ENCODE results near the gene M6PR. TPM values are rescaled to one million over a fixed set of nuclear protein-coding genes. Genes with fewer than 3 reads are reported as not detected.
"Not testable (repeated sequence)": the region's sequence is repeated elsewhere in the genome, so short reads cannot be mapped to it uniquely, and the experiment has no call there.

Gene M6PR
- total RNA-seq, 2 experiments from 2014 or later: 53.4 to 55.8 TPM

DNA sequence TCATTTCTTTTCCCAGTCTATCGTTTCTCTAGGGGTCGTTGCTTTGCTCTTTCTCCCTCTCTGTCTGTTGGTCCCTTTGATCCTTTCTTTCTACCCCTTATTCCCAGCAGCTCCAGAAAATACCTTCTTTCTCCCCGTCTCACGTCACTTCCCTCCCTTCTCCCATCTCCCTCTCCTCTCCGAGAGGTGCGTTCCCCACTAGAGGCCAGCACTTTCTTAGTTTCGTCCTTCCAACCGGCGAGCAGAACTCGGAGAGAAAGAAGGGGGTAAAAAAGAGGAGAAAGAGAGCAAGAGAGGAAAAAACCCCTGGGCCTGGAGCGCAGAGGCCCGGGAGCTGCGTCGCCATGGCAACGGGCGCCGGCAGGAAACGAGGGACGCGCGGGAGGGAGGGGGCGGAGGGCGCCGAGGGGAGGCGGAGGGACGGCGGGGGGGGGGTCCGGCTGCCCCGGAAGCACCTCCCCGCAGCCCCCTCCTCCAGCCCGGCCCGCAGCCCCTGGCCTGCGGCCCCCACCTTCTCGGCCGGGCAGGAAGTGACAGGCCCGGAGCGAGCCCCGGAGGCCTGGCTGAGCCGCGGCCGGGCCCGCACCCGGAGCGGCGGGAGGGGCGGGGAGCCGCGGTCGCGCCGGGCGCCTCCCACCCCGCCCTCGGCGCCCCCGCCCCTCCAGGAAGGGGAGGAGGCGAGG is 35.3 kb downstream of the M6PR start, which contains the start of gene PHC1:
TSS of gene PHC1 (plus strand) at position 477 of the 683 bp plus-strand sequence. CDS start 3,169 bp downstream, outside the sequence.
- H3K4me3 Mint-ChIP-seq: peak within 1 kb of the TSS; percentile 94
- peak within 1 kb of the TSS; percentile 78 to 82 for H3K27ac ChIP-seq (ENCODE audit: low read depth in 1 of 2, low read length in 2 of 2)
- H3K36me3 Mint-ChIP-seq (ENCODE audit: low read depth); H3K9me3 Mint-ChIP-seq; H3K9me3 ChIP-seq (ENCODE audit: control insufficient read depth in 1 of 2, insufficient read depth in 1 of 2, low read length in 2 of 2); H3K27me3 Mint-ChIP-seq; H3K27me3 ChIP-seq (ENCODE audit: control insufficient read depth in 1 of 2, insufficient read depth in 2 of 2, low read length in 2 of 2); H3K36me3 ChIP-seq (ENCODE audit: insufficient read depth, low read length): not testable (repeated sequence)
- intact Hi-C loops (cut with DNase I, micrococcal nuclease): loop anchor here (2.0 to 10.0 kb wide), 2 partner anchors 35 to 669 kb away; partner anchors contain the start of gene M6PR (in 1 of the 2)
- H3K4me3 ChIP-seq (ENCODE audit: low read length): peak within 1 kb of the TSS; percentile 85
- ATAC-seq (ENCODE audit: poor library complexity) (peak; percentile 69), DNase-seq (peak; percentile 58 to 94 (median 76))
- H3K27ac Mint-ChIP-seq: peak within 1 kb of the TSS; percentile 83
- H3K4me1 ChIP-seq (ENCODE audit: insufficient read depth, low read length): peaks cover 16% of the 10 kb centered on the region
- peaks cover 18% of the 10 kb centered on the region for H3K4me1 Mint-ChIP-seq (ENCODE audit: low read depth)
- TF ChIP-seq, protein P1, sequence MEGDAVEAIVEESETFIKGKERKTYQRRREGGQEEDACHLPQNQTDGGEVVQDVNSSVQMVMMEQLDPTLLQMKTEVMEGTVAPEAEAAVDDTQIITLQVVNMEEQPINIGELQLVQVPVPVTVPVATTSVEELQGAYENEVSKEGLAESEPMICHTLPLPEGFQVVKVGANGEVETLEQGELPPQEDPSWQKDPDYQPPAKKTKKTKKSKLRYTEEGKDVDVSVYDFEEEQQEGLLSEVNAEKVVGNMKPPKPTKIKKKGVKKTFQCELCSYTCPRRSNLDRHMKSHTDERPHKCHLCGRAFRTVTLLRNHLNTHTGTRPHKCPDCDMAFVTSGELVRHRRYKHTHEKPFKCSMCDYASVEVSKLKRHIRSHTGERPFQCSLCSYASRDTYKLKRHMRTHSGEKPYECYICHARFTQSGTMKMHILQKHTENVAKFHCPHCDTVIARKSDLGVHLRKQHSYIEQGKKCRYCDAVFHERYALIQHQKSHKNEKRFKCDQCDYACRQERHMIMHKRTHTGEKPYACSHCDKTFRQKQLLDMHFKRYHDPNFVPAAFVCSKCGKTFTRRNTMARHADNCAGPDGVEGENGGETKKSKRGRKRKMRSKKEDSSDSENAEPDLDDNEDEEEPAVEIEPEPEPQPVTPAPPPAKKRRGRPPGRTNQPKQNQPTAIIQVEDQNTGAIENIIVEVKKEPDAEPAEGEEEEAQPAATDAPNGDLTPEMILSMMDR (IDR thresholded peaks at IDR 0.05): peak; percentile 38
- POLR2A ChIA-PET: interaction anchor here (0.6 to 2.2 kb wide), 5 partner anchors 10 to 100 kb away, joined by 3 to 24 read pairs (median 3); partner anchors contain the start of gene M6PR
- CTCF ChIA-PET: interaction anchor here (1.9 to 3.5 kb wide), 3 partner anchors 24 to 132 kb away, joined by 5 to 32 read pairs (median 10); partner anchors contain the start of gene M6PR

DNA sequence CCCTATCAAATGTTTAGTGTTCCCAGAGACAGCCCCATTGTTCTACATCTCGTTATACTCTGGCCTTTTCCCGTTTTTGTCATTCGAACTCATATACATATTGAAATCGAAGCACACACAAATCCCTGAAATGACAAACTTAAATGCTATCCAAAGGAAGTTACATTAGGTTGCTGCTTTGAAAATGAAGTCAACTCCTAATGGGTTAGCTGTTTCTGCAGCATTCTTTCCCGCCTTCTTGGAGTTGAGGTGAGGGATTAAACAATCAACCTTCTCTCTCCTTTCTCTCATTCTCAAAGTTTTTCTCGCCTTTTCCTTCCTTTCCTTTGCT is 35.8 kb downstream of the M6PR start:
- intact Hi-C loops (cut with DNase I, micrococcal nuclease): loop anchor here (2.0 to 10.0 kb wide), 2 partner anchors 35 to 669 kb away; partner anchors contain the start of gene M6PR (in 1 of the 2)
- POLR2A ChIA-PET: interaction anchor here (1.0 to 2.2 kb wide), 2 partner anchors 31 to 35 kb away, joined by 4 to 24 read pairs; partner anchors contain the start of gene M6PR
- H3K36me3 ChIP-seq (ENCODE audit: insufficient read depth, low read length): peaks cover 4% of the 10 kb centered on the region
- Mint-ChIP-seq H3K9me3 (no peaks in the 10 kb centered on the region), H3K36me3 (ENCODE audit: low read depth) (peaks cover 4% of the 10 kb centered on the region), H3K4me3 (peak overlapping the region; percentile 94), H3K27me3 (no peaks in the 10 kb centered on the region), H3K27ac (peak overlapping the region; percentile 83), H3K4me1 (ENCODE audit: low read depth) (peaks cover 18% of the 10 kb centered on the region)
- TF ChIP-seq, protein P1 (IDR thresholded peaks at IDR 0.05): no peak
- ATAC-seq (ENCODE audit: poor library complexity) (no peak), DNase-seq (peak in 3 of 14 experiments; percentile 3 to 15 (median 10))
- H3K4me3 ChIP-seq (ENCODE audit: low read length): peak overlapping the region; percentile 62
- CTCF ChIA-PET: interaction anchor here (1.9 to 3.5 kb wide), 3 partner anchors 23 to 132 kb away, joined by 5 to 32 read pairs (median 10); partner anchors contain the start of gene M6PR
- peak overlapping the region; percentile 78 to 82 for H3K27ac ChIP-seq (ENCODE audit: low read depth in 1 of 2, low read length in 2 of 2)
- H3K9me3 ChIP-seq (ENCODE audit: control insufficient read depth in 1 of 2, insufficient read depth in 1 of 2, low read length in 2 of 2): no peaks in the 10 kb centered on the region
- peaks cover 16% of the 10 kb centered on the region for H3K4me1 ChIP-seq (ENCODE audit: insufficient read depth, low read length)
- H3K27me3 ChIP-seq (ENCODE audit: control insufficient read depth in 1 of 2, insufficient read depth in 2 of 2, low read length in 2 of 2): no peaks in the 10 kb centered on the region

DNA sequence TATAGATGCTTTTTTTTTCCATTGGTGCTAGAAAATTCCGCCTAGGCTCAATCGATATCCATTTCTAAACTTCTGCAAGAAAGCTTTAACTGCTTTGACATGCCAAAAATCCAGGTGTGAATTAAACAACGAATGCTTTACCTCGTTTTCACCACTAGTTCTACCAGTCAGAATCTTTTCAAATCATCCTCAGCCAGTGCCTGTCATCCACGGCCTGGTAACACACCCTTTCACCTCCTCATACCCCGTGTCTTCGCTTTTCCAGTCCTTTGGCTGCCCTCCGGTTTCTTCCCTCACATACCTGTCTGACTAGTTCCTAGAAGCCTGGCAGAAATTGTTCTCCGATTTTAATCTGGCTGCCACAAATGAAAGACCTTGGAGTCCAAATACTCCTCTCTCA is 36.5 kb downstream of the M6PR start:
- POLR2A ChIA-PET: interaction anchor here (0.9 kb wide), 1 partner anchor 37 kb away, joined by 4 read pairs; the partner anchor contains the start of gene M6PR
- peak overlapping the region; percentile 9 to 78 for H3K27ac ChIP-seq (ENCODE audit: low read depth in 1 of 2, low read length in 2 of 2)
- peak; percentile 31 for ATAC-seq (ENCODE audit: poor library complexity)

More for the DNA sequence above, 36.5 kb downstream of the M6PR start:
- no peaks in the 10 kb centered on the region for H3K9me3 Mint-ChIP-seq
- CTCF ChIA-PET: interaction anchor here (0.9 to 3.5 kb wide), 6 partner anchors 19 to 136 kb away, joined by 4 to 32 read pairs (median 8); partner anchors contain the start of gene M6PR
- peak in 5 of 14 experiments; percentile 10 to 55 (median 34) for DNase-seq
- peak overlapping the region; percentile 83 for H3K27ac Mint-ChIP-seq
- Histone ChIP-seq H3K36me3 (ENCODE audit: insufficient read depth, low read length) (no peaks in the 10 kb centered on the region), H3K9me3 (ENCODE audit: control insufficient read depth in 1 of 2, insufficient read depth in 1 of 2, low read length in 2 of 2) (no peaks in the 10 kb centered on the region), H3K4me1 (ENCODE audit: insufficient read depth, low read length) (peaks cover 16% of the 10 kb centered on the region), H3K4me3 (ENCODE audit: low read length) (no peak overlapping the region), H3K27me3 (ENCODE audit: control insufficient read depth in 1 of 2, insufficient read depth in 2 of 2, low read length in 2 of 2) (no peaks in the 10 kb centered on the region)
- TF ChIP-seq, protein P1 (IDR thresholded peaks at IDR 0.05): peak; percentile 20
- intact Hi-C loops (cut with DNase I, micrococcal nuclease): loop anchor here in 1 of 2 experiments (10.0 kb wide), 1 partner anchor 668 kb away; no protein-coding TSS in a partner anchor
- H3K36me3 Mint-ChIP-seq (ENCODE audit: low read depth): no peaks in the 10 kb centered on the region
- H3K4me1 Mint-ChIP-seq (ENCODE audit: low read depth): peaks cover 18% of the 10 kb centered on the region
- no peaks in the 10 kb centered on the region for H3K27me3 Mint-ChIP-seq
- peak overlapping the region; percentile 94 for H3K4me3 Mint-ChIP-seq

Measured in CD4-positive, alpha-beta T cell (primary cell).